HL-60 (cell line): ENCODE results near the gene BRAT1.

Experiments used
- GABPA ChIP-seq: IDR thresholded peaks from 2 replicates; pipeline ENCODE4 v1.6.1; 2012; ENCODE audit warnings: low read depth
- POLR2AphosphoS5 ChIP-seq: IDR thresholded peaks from 2 replicates; pipeline ENCODE4 v1.6.1; 2012; ENCODE audit warnings: low read depth
- SPI1 ChIP-seq: IDR thresholded peaks from 2 replicates; pipeline ENCODE4 v1.6.1; 2012; ENCODE audit warnings: low read depth, mild to moderate bottlenecking, borderline replicate concordance
- TF ChIP-seq, protein P1 (sequence below): IDR thresholded peaks from 2 replicates; pipeline ENCODE4 v1.6.1; 2012; ENCODE audit warnings: low read depth; ENCODE audit not compliant: insufficient replicate concordance
- TF ChIP-seq, protein P2 (sequence below): IDR thresholded peaks from one replicate; pipeline ENCODE4 v1.5.1; 2011; ENCODE audit warnings: low read length, control low read depth, inconsistent platforms; ENCODE audit not compliant: insufficient read depth

DNA sequence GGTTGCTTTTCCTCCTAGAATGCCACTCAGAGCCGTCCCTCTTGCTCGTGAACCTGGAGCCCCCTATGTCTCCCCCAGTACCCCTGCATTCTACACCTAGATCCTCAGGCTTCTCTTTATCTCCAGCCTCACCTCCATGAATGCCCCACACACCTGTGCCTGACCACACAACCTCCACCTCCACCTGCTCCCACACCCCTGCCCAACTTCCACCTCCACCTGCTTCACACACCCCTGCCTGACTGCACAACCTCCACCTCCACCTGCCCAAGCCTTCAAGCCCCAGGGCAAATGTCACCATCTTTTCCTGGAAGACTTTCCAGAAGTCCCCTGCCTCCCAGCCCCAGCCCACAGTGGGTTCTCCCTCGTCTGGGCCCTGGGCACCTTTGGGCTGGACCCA is 42.6 kb downstream of the BRAT1 start:
- TF ChIP-seq GABPA (no peak), SPI1 (no peak), POLR2AphosphoS5 (no peak)
- TF ChIP-seq, protein P1, sequence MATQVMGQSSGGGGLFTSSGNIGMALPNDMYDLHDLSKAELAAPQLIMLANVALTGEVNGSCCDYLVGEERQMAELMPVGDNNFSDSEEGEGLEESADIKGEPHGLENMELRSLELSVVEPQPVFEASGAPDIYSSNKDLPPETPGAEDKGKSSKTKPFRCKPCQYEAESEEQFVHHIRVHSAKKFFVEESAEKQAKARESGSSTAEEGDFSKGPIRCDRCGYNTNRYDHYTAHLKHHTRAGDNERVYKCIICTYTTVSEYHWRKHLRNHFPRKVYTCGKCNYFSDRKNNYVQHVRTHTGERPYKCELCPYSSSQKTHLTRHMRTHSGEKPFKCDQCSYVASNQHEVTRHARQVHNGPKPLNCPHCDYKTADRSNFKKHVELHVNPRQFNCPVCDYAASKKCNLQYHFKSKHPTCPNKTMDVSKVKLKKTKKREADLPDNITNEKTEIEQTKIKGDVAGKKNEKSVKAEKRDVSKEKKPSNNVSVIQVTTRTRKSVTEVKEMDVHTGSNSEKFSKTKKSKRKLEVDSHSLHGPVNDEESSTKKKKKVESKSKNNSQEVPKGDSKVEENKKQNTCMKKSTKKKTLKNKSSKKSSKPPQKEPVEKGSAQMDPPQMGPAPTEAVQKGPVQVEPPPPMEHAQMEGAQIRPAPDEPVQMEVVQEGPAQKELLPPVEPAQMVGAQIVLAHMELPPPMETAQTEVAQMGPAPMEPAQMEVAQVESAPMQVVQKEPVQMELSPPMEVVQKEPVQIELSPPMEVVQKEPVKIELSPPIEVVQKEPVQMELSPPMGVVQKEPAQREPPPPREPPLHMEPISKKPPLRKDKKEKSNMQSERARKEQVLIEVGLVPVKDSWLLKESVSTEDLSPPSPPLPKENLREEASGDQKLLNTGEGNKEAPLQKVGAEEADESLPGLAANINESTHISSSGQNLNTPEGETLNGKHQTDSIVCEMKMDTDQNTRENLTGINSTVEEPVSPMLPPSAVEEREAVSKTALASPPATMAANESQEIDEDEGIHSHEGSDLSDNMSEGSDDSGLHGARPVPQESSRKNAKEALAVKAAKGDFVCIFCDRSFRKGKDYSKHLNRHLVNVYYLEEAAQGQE = no peak
- TF ChIP-seq, protein P2, sequence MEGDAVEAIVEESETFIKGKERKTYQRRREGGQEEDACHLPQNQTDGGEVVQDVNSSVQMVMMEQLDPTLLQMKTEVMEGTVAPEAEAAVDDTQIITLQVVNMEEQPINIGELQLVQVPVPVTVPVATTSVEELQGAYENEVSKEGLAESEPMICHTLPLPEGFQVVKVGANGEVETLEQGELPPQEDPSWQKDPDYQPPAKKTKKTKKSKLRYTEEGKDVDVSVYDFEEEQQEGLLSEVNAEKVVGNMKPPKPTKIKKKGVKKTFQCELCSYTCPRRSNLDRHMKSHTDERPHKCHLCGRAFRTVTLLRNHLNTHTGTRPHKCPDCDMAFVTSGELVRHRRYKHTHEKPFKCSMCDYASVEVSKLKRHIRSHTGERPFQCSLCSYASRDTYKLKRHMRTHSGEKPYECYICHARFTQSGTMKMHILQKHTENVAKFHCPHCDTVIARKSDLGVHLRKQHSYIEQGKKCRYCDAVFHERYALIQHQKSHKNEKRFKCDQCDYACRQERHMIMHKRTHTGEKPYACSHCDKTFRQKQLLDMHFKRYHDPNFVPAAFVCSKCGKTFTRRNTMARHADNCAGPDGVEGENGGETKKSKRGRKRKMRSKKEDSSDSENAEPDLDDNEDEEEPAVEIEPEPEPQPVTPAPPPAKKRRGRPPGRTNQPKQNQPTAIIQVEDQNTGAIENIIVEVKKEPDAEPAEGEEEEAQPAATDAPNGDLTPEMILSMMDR = no peak
